ENCODE results near the gene TTYH3.

Gene TTYH3

DNA sequence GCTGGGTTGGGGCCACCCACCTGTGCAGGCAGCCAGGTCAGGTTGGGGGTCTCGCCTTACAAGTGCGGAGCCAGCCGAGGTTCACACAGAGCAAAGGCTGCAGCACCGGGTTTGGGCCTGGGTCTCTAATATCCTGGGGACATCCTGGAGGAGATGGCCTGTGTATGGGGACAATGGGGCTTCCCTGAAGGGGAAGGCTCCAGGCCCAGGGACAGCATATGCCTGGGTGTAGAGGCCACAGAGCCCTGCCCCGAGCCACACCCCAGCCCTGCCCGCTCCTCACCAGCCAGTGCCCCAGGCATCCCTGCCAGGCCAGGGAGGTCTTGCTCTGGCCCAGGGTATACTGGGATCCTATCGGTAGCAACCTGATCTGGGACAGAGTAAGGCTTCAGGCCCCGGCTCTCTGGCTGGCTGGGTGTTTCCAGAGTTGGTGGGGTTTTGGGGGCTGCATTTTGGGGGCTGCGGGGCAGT lies 9.1 kb downstream of the TTYH3 start:
- Mint-ChIP-seq H3K4me1 (ENCODE audit: low read depth) (peaks cover 15% of the 10 kb centered on the region), H3K27me3 (ENCODE audit: low read depth) (no peaks in the 10 kb centered on the region), H3K9me3 (no peaks in the 10 kb centered on the region), H3K36me3 (ENCODE audit: low read depth) (no peaks in the 10 kb centered on the region), H3K27ac (no peak overlapping the region), H3K4me3 (no peak overlapping the region)
- DNase-seq (ENCODE audit: low spot score), result no peak

DNA sequence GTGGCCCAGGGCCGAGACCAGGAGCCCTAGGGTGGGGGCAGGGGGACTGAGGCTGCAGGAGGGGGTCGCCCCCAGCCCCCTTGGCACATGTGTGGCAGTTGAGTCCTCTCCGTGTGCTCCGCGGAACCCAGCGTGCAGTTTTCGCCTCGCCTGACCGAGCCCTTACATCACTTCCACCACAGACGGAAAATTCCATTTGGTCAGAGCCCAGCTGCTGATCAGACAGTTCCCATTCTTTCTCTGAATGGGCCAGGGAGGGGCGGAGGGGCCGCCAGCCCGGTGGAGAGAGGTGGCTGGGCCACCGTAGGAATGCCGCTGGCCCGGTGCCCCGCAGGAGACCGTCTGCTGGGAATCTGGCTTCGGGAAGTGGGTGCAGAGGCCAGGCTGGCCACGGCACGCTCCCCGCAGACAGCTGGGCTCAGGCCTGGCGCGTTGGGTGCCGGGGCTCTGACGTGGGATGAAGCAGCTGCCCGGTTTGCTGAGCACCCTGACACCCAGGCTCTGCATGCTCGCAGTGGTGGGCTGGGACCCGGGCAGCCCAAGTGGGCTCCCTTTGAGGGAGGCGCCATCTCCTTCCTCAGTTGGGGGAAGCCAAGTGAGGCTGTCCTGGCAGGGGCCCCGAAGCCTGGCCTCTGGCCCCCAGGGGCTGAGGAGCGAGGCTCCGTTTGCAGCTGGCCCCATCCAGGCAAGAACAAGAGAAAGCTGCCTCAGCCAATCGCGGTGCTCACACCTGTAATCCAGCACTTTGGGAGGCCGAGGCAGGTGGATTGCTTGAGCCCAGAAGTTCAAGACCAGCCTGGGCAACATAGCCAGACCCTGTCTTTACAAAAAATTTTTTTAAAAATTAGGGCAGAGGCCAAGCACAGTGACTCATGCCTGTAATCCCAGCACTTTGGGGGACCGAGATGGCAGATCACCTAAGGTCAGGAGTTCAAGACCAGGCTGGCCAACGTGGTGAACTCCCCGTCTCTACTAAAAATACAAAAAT lies 9.9 kb downstream of the TTYH3 start:
- Mint-ChIP-seq H3K27ac (no peak overlapping the region), H3K36me3 (ENCODE audit: low read depth) (no peaks in the 10 kb centered on the region), H3K27me3 (ENCODE audit: low read depth) (no peaks in the 10 kb centered on the region), H3K9me3 (no peaks in the 10 kb centered on the region), H3K4me3 (no peak overlapping the region), H3K4me1 (ENCODE audit: low read depth) (peaks cover 15% of the 10 kb centered on the region)
- DNase-seq (ENCODE audit: low spot score), result no peak

DNA sequence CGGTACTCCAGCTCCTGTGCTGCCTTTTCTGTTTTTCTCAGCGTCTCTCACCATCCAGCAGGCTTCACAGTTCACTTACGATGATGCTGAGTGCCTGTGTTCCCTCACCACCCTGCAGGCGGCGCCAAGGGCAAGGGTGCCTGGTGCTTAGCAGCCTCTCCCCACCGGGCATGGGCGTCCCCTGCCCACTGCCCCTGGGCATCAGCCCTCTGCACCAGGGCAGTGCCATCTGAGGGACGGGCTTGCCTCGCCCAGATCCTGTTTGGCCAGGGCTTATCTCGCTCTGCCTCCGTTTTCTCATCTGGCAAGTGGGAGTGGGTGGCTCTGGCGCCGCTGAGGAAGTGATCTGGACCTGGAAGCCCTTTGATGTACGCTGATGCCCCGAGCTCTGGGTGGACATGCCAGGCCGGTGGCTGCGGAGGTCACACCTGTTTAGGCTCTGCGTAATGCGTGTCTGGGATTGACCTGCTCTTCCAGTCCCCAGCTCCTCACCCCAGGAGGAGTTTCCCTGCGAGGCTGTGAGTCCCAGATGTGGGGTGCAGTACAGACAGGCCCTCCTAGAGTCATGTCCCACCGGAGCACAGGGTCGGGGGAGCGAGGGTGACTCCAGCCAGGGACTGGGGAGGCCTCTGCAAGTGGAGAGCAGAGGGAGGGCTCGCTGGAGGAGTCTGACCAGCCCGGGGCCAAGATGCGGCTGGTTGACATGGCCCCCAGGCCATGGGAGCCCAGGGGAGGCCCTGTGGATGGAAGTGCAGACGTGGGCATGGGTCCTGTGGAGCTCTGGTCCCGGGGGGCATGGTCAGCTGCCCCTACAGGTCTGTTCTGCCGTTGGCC lies 11.8 kb downstream of the TTYH3 start:
- H3K27me3 Mint-ChIP-seq (ENCODE audit: low read depth), result no peaks in the 10 kb centered on the region
- DNase-seq (ENCODE audit: low spot score), result no peak
- peaks cover 15% of the 10 kb centered on the region for H3K4me1 Mint-ChIP-seq (ENCODE audit: low read depth)
- H3K9me3 Mint-ChIP-seq, result no peaks in the 10 kb centered on the region
- H3K4me3 Mint-ChIP-seq, result no peak overlapping the region
- no peaks in the 10 kb centered on the region for H3K36me3 Mint-ChIP-seq (ENCODE audit: low read depth)
- H3K27ac Mint-ChIP-seq, result no peak overlapping the region

DNA sequence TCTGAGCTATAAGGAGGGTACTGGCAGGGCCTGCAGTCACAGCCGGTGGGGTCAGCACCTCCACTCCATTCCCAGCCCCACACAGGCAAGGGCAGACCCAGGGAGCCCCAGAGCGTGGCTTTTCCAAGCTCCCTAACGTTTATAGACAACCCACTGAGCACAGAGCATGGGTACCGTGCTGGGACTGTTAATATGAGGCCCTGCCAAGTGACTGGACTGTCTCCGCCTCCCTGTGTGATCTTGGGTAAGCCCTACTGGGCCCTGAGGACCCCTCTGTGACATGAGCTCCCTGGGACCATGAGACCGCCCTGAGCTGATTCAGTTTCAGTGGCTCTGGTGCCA lies 12.4 kb downstream of the TTYH3 start:
- H3K27ac Mint-ChIP-seq, result no peak overlapping the region
- peaks cover 15% of the 10 kb centered on the region for H3K4me1 Mint-ChIP-seq (ENCODE audit: low read depth)
- H3K27me3 Mint-ChIP-seq (ENCODE audit: low read depth), result no peaks in the 10 kb centered on the region
- no peak overlapping the region for H3K4me3 Mint-ChIP-seq
- H3K36me3 Mint-ChIP-seq (ENCODE audit: low read depth), result no peaks in the 10 kb centered on the region
- H3K9me3 Mint-ChIP-seq, result no peaks in the 10 kb centered on the region
- no peak for DNase-seq (ENCODE audit: low spot score)

DNA sequence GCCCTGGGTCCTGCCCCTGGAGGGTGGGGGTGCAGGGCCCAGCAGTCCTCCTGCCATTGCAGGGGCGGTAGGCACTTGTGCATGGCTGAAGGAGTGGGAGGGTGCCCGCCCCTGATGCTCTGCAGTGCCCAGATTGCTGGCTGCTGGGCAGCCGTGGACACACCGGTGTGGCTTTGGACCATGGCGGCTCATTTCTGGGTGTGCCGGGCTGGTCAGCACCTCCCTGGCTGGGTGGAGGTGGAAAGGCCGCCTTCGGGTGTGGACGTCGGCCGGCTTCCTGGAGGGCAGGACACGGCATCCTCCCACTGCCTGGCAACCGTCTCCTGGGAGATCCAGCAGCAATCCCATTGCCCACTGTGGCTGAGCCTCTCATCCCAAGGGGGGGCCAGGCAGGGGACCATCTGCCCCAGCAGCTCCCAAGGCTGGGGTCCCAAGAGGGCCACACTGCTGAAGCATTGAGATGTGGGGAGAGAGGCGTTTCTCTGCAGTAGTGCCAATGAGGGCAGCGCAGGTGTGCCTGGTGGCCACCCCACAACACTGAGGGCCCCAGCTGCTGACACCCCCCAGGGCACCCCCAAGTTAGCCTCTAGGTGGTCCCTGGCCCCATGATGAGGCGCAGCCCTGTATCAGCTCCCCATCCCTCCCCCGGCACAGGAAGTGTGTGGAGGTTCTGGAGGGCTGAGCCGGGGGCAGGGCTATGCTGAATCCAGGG lies 12.9 kb downstream of the TTYH3 start:
- no peak for DNase-seq (ENCODE audit: low spot score)
- peak overlapping the region; percentile 90 for H3K27ac Mint-ChIP-seq
- H3K4me1 Mint-ChIP-seq (ENCODE audit: low read depth), result peaks cover 15% of the 10 kb centered on the region
- no peaks in the 10 kb centered on the region for H3K9me3 Mint-ChIP-seq
- H3K4me3 Mint-ChIP-seq, result peak overlapping the region; percentile 78
- no peaks in the 10 kb centered on the region for H3K27me3 Mint-ChIP-seq (ENCODE audit: low read depth)
- no peaks in the 10 kb centered on the region for H3K36me3 Mint-ChIP-seq (ENCODE audit: low read depth)

DNA sequence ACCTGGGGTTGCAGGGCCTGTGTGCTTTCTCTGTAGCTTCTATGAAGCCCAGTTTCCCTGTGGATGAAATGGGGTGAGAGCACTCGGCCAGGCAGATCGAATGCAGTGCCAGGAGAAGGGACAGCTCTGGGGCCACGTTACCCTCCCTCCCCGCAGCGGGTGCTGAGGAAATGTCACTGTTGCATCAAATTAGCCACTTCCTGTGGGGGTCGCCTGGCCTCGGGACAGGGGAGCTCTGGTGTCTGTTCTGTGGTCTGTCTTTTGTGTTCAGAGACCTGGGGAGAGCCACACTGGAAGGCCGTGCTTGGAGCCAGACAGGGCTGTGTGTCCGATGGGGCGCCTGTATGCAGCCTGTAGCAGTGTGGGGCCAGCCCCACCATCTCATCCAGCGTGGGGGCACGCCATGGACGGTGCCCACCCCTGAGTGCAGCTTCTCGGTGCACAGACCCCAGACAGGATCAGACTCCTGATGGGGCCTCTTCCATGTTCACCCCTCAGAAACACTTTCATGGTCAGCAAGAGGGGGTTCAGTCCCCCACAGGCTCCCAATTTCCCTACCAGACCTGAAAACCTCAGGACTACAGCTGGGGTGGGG lies 13.6 kb downstream of the TTYH3 start:
- Mint-ChIP-seq H3K27ac (peak overlapping the region; percentile 90), H3K4me1 (ENCODE audit: low read depth) (peaks cover 15% of the 10 kb centered on the region), H3K27me3 (ENCODE audit: low read depth) (no peaks in the 10 kb centered on the region), H3K36me3 (ENCODE audit: low read depth) (peaks cover under 1% of the 10 kb centered on the region), H3K4me3 (peak overlapping the region; percentile 78), H3K9me3 (no peaks in the 10 kb centered on the region)
- peak; percentile 23 for DNase-seq (ENCODE audit: low spot score)

DNA sequence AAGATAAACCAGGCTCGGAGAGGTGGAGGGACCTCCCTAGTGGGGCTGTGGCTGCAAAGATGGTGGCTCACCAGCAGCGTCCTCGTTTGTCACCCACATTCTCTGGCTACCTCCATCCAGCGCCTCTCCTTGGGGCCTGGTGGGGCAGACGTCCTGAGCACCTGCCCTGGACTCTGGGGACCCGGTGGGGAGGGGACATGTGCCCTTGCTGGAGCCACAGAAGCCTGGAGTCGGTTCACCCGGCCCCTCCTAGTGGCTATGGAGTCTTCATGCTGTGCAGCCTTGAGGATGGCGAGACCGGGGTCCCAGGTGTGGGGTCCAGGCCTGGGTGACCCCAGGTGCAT lies 14.5 kb downstream of the TTYH3 start:
- Mint-ChIP-seq H3K27me3 (ENCODE audit: low read depth) (no peaks in the 10 kb centered on the region), H3K36me3 (ENCODE audit: low read depth) (peaks cover 3% of the 10 kb centered on the region), H3K9me3 (no peaks in the 10 kb centered on the region), H3K4me1 (ENCODE audit: low read depth) (peaks cover 15% of the 10 kb centered on the region), H3K4me3 (no peak overlapping the region), H3K27ac (no peak overlapping the region)
- no peak for DNase-seq (ENCODE audit: low spot score)

DNA sequence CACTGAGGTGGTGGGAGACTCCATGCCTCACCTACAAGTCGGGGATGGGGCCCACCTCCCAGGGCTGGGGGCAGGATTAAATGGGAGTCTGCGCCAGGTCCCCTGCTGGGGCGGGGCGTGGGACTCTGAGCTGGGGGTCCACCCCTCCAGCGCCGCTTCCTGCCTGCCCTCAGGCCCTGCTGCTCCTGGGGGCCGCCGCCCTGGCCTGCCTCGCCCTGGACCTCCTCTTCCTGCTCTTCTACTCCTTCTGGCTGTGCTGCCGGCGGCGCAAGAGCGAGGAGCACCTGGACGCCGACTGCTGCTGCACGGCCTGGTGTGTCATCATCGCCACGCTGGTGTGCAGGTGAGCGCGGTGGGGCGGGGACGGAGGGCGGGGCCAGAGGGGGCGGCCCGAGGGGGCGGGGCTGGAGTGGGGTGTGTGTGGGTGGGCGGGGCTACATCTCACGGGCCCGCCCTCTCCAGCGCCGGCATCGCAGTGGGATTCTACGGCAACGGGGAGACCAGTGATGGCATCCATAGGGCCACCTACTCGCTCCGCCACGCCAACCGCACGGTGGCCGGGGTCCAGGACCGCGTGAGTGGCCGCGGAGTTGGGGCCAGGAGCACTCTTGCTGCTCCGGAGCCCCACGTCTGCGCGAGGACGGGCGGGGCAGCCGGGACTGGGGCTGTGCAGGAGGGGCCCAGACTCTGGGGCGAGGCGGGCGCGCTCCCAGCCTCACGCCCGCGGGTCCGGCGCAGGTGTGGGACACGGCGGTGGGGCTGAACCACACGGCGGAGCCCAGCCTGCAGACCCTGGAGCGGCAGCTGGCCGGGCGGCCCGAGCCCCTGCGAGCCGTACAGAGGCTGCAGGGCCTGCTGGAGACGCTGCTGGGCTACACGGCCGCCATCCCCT lies 15.1 kb downstream of the TTYH3 start:
- Mint-ChIP-seq H3K27me3 (ENCODE audit: low read depth) (no peaks in the 10 kb centered on the region), H3K4me3 (no peak overlapping the region), H3K4me1 (ENCODE audit: low read depth) (peaks cover 15% of the 10 kb centered on the region), H3K9me3 (no peaks in the 10 kb centered on the region), H3K36me3 (ENCODE audit: low read depth) (peaks cover 3% of the 10 kb centered on the region), H3K27ac (no peak overlapping the region)
- no peak for DNase-seq (ENCODE audit: low spot score)

DNA sequence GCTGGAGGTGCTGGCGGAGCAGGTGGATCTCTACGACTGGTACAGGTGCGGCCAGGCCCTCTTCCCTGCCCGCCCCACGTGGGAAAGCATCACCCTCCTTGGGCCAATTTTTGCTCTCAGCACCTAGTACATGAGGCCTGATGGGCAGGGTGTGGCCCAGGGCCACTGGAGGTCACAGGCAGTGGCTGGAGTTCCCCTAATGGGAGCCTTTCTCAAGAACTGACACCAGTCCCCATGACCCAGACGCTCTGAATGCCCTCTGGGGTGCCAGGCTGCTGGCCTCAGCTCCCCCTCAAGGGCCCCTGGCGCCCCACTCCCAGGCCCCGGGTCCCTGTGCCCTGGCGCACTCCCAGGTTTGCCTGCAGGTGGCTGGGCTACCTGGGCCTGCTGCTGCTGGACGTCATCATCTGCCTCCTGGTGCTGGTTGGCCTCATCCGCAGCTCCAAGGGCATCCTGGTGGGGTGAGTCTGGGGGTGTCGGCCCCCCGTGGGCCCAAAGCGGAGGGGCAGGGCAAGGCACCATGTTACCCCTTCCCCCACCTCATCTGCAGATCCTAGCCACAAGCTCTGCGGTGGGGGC lies 15.9 kb downstream of the TTYH3 start:
- Mint-ChIP-seq H3K36me3 (ENCODE audit: low read depth) (peaks cover 3% of the 10 kb centered on the region), H3K27ac (no peak overlapping the region), H3K27me3 (ENCODE audit: low read depth) (no peaks in the 10 kb centered on the region), H3K4me3 (no peak overlapping the region), H3K9me3 (no peaks in the 10 kb centered on the region), H3K4me1 (ENCODE audit: low read depth) (peaks cover 15% of the 10 kb centered on the region)
- no peak for DNase-seq (ENCODE audit: low spot score)

DNA sequence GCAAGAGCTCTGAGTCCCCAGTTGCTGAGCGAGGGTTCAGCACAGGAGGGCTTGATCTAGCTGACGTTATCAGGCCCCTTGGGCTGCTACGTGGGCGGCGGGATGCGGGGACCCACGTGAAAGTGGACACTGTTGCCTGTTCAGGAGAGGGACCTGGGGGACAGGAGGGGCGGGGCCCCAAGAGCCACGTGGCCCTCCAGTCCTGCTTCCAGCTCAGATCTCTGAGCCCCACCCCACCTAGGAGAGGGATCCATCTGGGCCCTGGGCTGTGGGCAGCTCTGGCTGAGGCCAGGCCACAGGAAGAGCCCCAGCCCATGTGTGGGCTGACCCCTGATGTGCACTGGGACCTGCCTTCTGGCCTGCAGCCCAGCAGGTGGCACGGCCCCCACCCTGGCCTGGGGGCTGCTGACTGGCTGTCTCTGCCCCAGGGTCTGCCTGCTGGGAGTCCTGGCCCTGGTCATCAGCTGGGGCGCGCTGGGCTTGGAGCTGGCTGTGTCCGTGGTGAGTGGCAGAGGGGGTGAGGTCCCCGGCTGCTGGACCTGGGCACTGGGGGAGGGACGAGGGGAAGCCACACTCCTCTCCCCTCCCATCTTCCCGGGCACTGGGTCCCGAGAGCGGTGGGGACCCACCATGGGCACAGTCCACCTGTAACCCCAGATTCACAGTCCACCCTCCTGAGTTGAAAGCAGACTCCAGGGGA lies 17.5 kb downstream of the TTYH3 start:
- Mint-ChIP-seq H3K4me1 (ENCODE audit: low read depth) (peaks cover 13% of the 10 kb centered on the region), H3K27ac (peak overlapping the region; percentile 20), H3K27me3 (ENCODE audit: low read depth) (no peaks in the 10 kb centered on the region), H3K36me3 (ENCODE audit: low read depth) (peaks cover 3% of the 10 kb centered on the region), H3K9me3 (no peaks in the 10 kb centered on the region), H3K4me3 (no peak overlapping the region)
- DNase-seq (ENCODE audit: low spot score), result no peak

DNA sequence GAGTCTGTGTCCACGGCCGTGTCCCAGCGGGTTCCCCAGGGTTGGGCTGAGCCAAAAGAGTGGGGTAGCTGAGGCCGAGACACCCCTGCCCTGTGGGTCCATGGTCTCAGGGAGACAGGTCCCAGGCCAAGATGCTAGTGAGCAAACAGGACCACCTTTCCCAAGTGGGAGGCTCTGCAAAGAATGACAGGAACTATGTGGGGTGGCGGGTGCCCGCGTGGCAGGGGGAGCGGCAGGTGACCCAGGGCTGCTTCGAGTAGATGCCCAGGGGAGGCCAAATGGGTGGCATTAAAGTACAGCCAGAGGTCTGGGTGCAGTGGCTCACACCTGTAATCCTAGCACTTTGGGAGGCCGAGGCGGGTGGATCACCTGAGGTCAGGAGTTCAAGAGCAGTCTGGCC lies 18.2 kb downstream of the TTYH3 start:
- H3K36me3 Mint-ChIP-seq (ENCODE audit: low read depth), result peaks cover 3% of the 10 kb centered on the region
- no peaks in the 10 kb centered on the region for H3K9me3 Mint-ChIP-seq
- H3K4me3 Mint-ChIP-seq, result no peak overlapping the region
- peaks cover 8% of the 10 kb centered on the region for H3K4me1 Mint-ChIP-seq (ENCODE audit: low read depth)
- DNase-seq (ENCODE audit: low spot score), result no peak
- no peak overlapping the region for H3K27ac Mint-ChIP-seq
- no peaks in the 10 kb centered on the region for H3K27me3 Mint-ChIP-seq (ENCODE audit: low read depth)

DNA sequence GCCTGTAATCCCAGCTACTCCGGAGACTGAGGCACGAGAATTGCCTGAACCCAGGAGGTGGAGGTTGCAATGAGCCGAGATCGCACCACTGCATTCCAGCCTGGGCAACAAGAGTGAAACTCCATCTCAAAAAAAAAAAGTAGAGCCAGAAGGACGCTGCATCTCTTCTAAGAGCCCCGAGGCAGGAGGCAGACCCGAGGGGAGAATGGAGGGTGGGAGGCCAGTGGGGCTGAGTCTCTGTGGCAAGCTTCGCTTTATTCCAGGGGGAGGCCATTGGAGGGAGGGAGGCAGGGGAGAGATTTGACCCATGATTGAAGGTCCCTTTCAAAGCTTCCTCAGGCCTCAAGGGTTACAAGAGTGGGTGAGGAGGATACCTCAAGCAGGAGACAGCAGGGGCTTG lies 18.7 kb downstream of the TTYH3 start:
- no peaks in the 10 kb centered on the region for H3K9me3 Mint-ChIP-seq
- H3K36me3 Mint-ChIP-seq (ENCODE audit: low read depth), result peaks cover 3% of the 10 kb centered on the region
- H3K27ac Mint-ChIP-seq, result no peak overlapping the region
- no peak for DNase-seq (ENCODE audit: low spot score)
- no peak overlapping the region for H3K4me3 Mint-ChIP-seq
- H3K27me3 Mint-ChIP-seq (ENCODE audit: low read depth), result no peaks in the 10 kb centered on the region
- H3K4me1 Mint-ChIP-seq (ENCODE audit: low read depth), result peaks cover 3% of the 10 kb centered on the region
